ENCODE results near the gene C19orf85.
A peak's percentile ranks its signal among the peaks of the same experiment; 100 is the strongest.

C19orf85 gene

GRCh38 chr19:55477905-55478304, 13.4 kb upstream of the C19orf85 start:
- no peak for DNase-seq (ENCODE audit: low spot score)

- peak; percentile 98 for DNase-seq (ENCODE audit: low spot score)
These were observed 11.7 kb upstream of the C19orf85 start, which contains the start of gene ZNF628 for GRCh38 chr19:55476100-55476775. Gene ZNF628, plus strand, starts transcription at chr19:55476617. Its CDS starts 3,294 bp downstream, at chr19:55479911.

GRCh38 chr19:55474269-55475265, 10.0 kb upstream of the C19orf85 start:
- no peak for DNase-seq (ENCODE audit: low spot score)

GRCh38 chr19:55473225-55474012, 8.9 kb upstream of the C19orf85 start:
- no peak for DNase-seq (ENCODE audit: low spot score)

GRCh38 chr19:55472463-55472862, 7.9 kb upstream of the C19orf85 start:
- no peak for DNase-seq (ENCODE audit: low spot score)

GRCh38 chr19:55471266-55471665, 6.7 kb upstream of the C19orf85 start:
- no peak for DNase-seq (ENCODE audit: low spot score)

GRCh38 chr19:55468054-55468393, 3.5 kb upstream of the C19orf85 start:
- DNase-seq (ENCODE audit: low spot score) = no peak

GRCh38 chr19:55467236-55468053, 2.9 kb upstream of the C19orf85 start:
- peak; percentile 68 for DNase-seq (ENCODE audit: low spot score)

GRCh38 chr19:55466241-55466614, 1.7 kb upstream of the C19orf85 start:
- no peak for DNase-seq (ENCODE audit: low spot score)

GRCh38 chr19:55465460-55466240, 1.1 kb upstream of the C19orf85 start:
- no peak for DNase-seq (ENCODE audit: low spot score)

GRCh38 chr19:55464039-55464661, 401 bp downstream of the C19orf85 start:
- no peak for DNase-seq (ENCODE audit: low spot score)

- no peak for DNase-seq (ENCODE audit: low spot score)
These were observed 944 bp downstream of the C19orf85 start for GRCh38 chr19:55463583-55464031.

GRCh38 chr19:55462722-55463121, 1.8 kb downstream of the C19orf85 start:
- DNase-seq (ENCODE audit: low spot score) = no peak

GRCh38 chr19:55461974-55462626, 2.5 kb downstream of the C19orf85 start:
- DNase-seq (ENCODE audit: low spot score) = no peak

- peak; percentile 100 for DNase-seq (ENCODE audit: low spot score)
These were observed 3.1 kb downstream of the C19orf85 start, which contains the start of gene ISOC2 for GRCh38 chr19:55461259-55461973. Gene ISOC2, minus strand, starts transcription at chr19:55461642. Its CDS starts 5,156 bp downstream, at chr19:55456486.

- DNase-seq (ENCODE audit: low spot score) = peak; percentile 54
These were observed 3.8 kb downstream of the C19orf85 start for GRCh38 chr19:55460670-55461258.

- DNase-seq (ENCODE audit: low spot score) = no peak
These were observed 4.4 kb downstream of the C19orf85 start for GRCh38 chr19:55459950-55460657.

GRCh38 chr19:55459551-55459949, 5.0 kb downstream of the C19orf85 start:
- DNase-seq (ENCODE audit: low spot score) = no peak

Measured in activated CD4-positive, alpha-beta T cell treated with anti-CD3 and anti-CD28 coated beads, Interleukin-2, Interleukin-4, amounts not matched to agents 100 ng/mL and 50 ng/mL, durations not matched to agents 16 hours and 8 hours (primary cell).